ENCODE results near the gene MYO5A.

DNA sequence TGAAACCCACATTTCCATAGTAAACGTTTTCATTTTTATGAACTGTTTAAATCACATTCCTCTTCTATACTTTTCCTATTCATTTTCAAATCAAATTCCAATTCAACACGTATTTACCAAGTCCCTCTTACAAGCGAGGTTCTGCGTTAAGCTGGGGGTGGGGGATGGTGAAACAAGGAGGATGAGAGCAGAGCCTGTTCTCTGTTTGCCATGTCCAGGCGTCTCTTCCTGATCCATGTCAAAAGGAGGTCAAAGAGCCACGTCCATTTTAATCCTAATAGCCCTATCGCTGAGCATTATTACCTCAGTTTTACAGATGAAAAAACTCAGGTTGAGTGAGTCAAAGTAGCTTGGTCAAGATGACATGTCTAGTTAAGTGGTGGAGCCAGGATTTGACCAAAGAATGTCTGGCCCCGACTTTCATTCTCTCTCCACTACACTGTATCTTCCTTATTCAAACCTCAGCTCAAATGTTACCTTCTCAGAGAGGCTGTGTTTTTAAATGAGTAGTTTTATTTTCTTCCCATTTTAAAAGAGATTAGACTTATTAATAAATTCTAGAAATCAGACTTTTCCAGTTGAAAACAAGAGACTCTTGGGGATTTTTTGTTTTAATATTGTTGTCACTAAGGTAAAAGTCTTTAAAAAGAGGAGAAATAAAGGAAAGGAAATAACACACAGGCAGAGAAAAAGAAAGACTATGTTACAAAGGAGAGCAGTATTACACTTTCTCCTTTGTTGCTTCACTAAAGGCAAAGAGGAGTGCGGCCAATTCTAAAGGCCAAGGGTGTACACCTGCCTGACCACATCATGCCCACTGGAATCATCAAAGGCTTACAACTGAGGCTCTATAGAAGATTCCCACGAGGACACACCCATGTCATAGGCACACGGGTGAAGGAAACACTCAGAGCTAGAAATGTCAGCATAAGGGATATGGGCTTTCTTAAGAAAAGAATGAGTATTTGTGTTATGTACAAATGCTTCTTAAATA lies 42.4 kb downstream of the MYO5A start:
- TF ChIP-seq CTCF (IDR thresholded peaks at IDR 0.05; ENCODE audit: low read depth, low read length): no peak
- TF ChIP-seq POLR2A (IDR thresholded peaks at IDR 0.05; ENCODE audit: extremely low read depth, insufficient read length): no peak

All from NB4 (cell line).